HL-60 (cell line): ENCODE results near the gene DCPS.

Experiments used
- DNase-seq, 2 experiments: peaks; one replicate each; pipeline ENCODE4 v3.0.0-alpha.2; 2010 to 2020; ENCODE audit warnings: low read depth in 1 of 2, low spot score in 1 of 2
- H3K27ac ChIP-seq: fragments of 250-450 bp; sonication (Bioruptor Pico); replicated peaks from 2 replicates; pipeline ENCODE4 v1.5.1; 2020; ENCODE audit warnings: mild to moderate bottlenecking, moderate library complexity
- H3K27me3 ChIP-seq: fragments of 250-450 bp; sonication (Bioruptor Pico); 2 replicates; pipeline ENCODE4 v1.5.1; 2021; ENCODE audit warnings: mild to moderate bottlenecking, moderate library complexity; ENCODE audit not compliant: insufficient read depth, poor library complexity, severe bottlenecking
- H3K4me3 ChIP-seq: replicated peaks from 2 replicates; pipeline ENCODE4 v1.5.1; 2011; ENCODE audit warnings: mild to moderate bottlenecking, control low read depth, low read length; ENCODE audit not compliant: insufficient read depth
- GABPA ChIP-seq: IDR thresholded peaks from 2 replicates; pipeline ENCODE4 v1.6.1; 2012; ENCODE audit warnings: low read depth
- POLR2AphosphoS5 ChIP-seq: IDR thresholded peaks from 2 replicates; pipeline ENCODE4 v1.6.1; 2012; ENCODE audit warnings: low read depth
- SPI1 ChIP-seq: IDR thresholded peaks from 2 replicates; pipeline ENCODE4 v1.6.1; 2012; ENCODE audit warnings: low read depth, mild to moderate bottlenecking, borderline replicate concordance
- TF ChIP-seq, protein P1 (sequence below): IDR thresholded peaks from 2 replicates; pipeline ENCODE4 v1.6.1; 2012; ENCODE audit warnings: low read depth; ENCODE audit not compliant: insufficient replicate concordance
- TF ChIP-seq, protein P2 (sequence below): IDR thresholded peaks from one replicate; pipeline ENCODE4 v1.5.1; 2011; ENCODE audit warnings: low read length, control low read depth, inconsistent platforms; ENCODE audit not compliant: insufficient read depth

Gene DCPS

DNA sequence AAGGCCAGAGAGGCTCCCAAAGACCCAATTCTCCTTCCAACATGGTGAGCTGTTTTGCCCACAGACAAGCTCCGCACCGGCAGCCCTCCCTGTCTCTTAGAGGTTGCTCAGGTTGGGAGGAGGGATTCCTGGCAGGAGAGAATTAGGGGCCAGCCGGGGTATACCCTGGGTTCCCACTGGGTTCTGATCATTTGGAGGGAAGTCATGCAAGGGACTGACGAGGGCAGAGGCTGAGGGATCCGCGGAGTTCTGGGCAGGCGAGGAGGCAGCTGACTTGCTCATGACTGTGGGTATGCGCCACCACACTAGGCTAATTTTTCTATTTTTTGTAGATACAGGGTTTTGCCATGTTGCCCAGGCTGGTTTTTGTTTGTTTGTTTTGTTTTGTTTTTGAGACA is 56.2 kb downstream of the DCPS start:
- Histone ChIP-seq H3K27ac (peak overlapping the region; percentile 83), H3K4me3 (no peak overlapping the region)
- TF ChIP-seq GABPA, result no peak
- TF ChIP-seq, protein P1, sequence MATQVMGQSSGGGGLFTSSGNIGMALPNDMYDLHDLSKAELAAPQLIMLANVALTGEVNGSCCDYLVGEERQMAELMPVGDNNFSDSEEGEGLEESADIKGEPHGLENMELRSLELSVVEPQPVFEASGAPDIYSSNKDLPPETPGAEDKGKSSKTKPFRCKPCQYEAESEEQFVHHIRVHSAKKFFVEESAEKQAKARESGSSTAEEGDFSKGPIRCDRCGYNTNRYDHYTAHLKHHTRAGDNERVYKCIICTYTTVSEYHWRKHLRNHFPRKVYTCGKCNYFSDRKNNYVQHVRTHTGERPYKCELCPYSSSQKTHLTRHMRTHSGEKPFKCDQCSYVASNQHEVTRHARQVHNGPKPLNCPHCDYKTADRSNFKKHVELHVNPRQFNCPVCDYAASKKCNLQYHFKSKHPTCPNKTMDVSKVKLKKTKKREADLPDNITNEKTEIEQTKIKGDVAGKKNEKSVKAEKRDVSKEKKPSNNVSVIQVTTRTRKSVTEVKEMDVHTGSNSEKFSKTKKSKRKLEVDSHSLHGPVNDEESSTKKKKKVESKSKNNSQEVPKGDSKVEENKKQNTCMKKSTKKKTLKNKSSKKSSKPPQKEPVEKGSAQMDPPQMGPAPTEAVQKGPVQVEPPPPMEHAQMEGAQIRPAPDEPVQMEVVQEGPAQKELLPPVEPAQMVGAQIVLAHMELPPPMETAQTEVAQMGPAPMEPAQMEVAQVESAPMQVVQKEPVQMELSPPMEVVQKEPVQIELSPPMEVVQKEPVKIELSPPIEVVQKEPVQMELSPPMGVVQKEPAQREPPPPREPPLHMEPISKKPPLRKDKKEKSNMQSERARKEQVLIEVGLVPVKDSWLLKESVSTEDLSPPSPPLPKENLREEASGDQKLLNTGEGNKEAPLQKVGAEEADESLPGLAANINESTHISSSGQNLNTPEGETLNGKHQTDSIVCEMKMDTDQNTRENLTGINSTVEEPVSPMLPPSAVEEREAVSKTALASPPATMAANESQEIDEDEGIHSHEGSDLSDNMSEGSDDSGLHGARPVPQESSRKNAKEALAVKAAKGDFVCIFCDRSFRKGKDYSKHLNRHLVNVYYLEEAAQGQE, result no peak
- TF ChIP-seq, protein P2, sequence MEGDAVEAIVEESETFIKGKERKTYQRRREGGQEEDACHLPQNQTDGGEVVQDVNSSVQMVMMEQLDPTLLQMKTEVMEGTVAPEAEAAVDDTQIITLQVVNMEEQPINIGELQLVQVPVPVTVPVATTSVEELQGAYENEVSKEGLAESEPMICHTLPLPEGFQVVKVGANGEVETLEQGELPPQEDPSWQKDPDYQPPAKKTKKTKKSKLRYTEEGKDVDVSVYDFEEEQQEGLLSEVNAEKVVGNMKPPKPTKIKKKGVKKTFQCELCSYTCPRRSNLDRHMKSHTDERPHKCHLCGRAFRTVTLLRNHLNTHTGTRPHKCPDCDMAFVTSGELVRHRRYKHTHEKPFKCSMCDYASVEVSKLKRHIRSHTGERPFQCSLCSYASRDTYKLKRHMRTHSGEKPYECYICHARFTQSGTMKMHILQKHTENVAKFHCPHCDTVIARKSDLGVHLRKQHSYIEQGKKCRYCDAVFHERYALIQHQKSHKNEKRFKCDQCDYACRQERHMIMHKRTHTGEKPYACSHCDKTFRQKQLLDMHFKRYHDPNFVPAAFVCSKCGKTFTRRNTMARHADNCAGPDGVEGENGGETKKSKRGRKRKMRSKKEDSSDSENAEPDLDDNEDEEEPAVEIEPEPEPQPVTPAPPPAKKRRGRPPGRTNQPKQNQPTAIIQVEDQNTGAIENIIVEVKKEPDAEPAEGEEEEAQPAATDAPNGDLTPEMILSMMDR, result no peak

DNA sequence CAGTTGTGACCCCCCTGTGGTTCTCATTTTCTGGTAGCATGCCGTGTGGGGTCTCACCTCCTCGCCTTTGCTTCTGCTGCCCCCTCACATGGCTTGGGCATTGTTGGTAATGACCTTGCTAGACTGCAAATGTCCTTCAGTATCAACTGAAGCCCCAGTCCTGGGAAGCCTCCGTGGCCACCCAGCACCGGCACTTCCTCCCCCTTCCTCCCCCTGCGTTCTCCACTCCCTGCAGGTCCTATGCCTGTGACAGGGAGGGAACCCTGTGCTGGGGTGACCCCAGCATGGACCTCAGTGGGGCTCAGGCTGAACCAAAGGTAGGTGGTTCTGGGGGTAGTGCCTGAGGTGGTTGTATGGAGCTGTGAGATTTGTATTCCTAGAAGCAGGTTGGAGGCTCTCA is 57.5 kb downstream of the DCPS start:
- no peak overlapping the region for H3K4me3 ChIP-seq
- H3K27ac ChIP-seq, result peak overlapping the region; percentile 11
- H3K27me3 ChIP-seq, result no peaks in the 10 kb centered on the region
- DNase-seq, result no peak
- TF ChIP-seq SPI1 (peak; percentile 54; the same call in 1 of the 2 replicates), GABPA (no peak)
- TF ChIP-seq, protein P2, result no peak
- TF ChIP-seq, protein P1, result no peak

More for the DNA sequence above, 56.2 kb downstream of the DCPS start:
- DNase-seq, result no peak
- no peaks in the 10 kb centered on the region for H3K27me3 ChIP-seq

DNA sequence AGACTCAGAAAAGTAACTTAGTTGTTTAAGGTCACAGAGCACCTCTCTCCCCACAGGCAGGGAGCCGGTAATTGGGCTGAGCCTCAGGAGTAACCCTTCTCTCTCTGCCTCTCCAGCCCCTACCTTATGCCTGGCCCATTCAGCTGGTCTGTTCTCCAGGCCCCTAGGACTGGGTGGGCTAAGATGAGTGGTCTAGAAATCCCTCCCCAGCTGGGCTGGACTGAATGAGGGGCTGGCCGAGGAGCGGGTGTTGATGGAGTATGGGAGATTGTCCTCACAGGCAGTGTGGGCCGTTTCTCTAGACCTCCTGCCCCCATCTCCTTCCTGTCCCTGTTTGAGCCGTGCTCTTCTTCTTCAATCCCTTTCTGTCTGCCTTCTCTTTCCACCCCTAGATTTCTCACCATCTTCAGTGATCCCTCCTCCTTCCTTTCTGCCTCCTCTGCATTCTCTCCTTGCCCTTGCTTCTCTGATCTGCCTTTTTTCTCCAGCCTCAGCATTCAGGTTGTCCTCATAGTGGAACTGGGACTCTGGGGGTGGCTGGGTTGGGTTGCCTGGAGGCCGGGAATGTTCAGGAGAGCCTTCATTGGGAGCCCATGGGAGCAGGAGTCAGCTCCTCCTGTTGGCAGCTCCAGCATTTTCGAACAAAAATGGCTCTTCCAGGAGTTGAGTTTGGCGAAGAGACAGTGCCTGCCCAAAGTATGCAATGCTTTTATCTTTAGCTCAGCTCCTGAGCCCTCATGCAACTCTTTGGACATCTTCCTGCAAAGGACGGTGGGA is 59.2 kb downstream of the DCPS start:
- Histone ChIP-seq H3K27ac (peak overlapping the region; percentile 9; the same call in 1 of the 2 replicates), H3K27me3 (no peaks in the 10 kb centered on the region), H3K4me3 (no peak overlapping the region)
- TF ChIP-seq, protein P2, result no peak
- TF ChIP-seq GABPA (no peak), POLR2AphosphoS5 (no peak), SPI1 (no peak)
- TF ChIP-seq, protein P1, result no peak
- DNase-seq, result no peak
